Left kidney (tissue), 2 donors: Measurements from ENCODE around the gene PRR36. TPM values are rescaled to one million over a fixed set of nuclear protein-coding genes. Genes with fewer than 3 reads are reported as not detected.

ENCODE experiments used
- DNase-seq: peaks from one replicate; pipeline ENCODE4 v3.0.0-alpha.2; 2013
- polyA plus RNA-seq: library from polyadenylated mRNA; unstranded; fragments of 120-200 nt; gene quantifications from one replicate; pipeline ENCODE4 v1.2.1, GENCODE V29; 2013; ENCODE audit not compliant: insufficient read length

PRR36 gene
- polyA plus RNA-seq, 1 donor, result 5.9 TPM

DNA sequence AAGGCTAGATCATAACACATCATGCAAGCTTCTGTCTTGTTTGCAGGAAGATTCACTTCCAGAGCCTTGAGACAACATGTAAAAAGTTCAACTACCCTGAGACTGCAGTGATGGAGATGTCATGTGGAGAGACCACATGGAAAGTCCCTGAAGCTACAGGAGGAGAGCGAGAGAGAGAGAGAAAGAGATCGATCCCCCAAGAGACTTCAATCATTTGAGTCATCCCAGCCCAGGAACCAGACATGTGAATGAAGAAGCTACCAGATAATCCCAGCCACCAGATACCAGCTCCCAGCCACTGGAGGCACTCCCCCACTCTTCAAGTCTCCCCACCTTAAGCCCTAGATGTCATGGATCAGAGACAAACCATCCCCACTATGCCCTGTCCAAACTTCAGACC lies 54.9 kb downstream of the PRR36 start:
- DNase-seq, result no peak

GRCh38 chr19:7818806-7819205 lies 55.4 kb downstream of the PRR36 start:
- DNase-seq, result no peak

Other genes with a start within 250 kb of the PRR36 start
- gene XAB2, start 244.8 kb downstream of the PRR36 start, polyA plus RNA-seq, result 29.4 TPM
- 114 TPM for gene PET100, start 244.6 kb downstream of the PRR36 start, polyA plus RNA-seq
- 0.80 TPM for gene PCP2, start 240.7 kb downstream of the PRR36 start, polyA plus RNA-seq
- gene STXBP2, start 237.3 kb downstream of the PRR36 start, polyA plus RNA-seq, result 74.5 TPM
- gene RETN, start 205.3 kb downstream of the PRR36 start, polyA plus RNA-seq, result 0.40 TPM
- gene MCEMP1, start 197.3 kb downstream of the PRR36 start, polyA plus RNA-seq, result not detected
- 34.1 TPM for gene TRAPPC5, start 193.6 kb downstream of the PRR36 start, polyA plus RNA-seq
- gene FCER2, start 172.3 kb downstream of the PRR36 start, polyA plus RNA-seq, result not detected
- not detected for gene CLEC4G, start 142.3 kb downstream of the PRR36 start, polyA plus RNA-seq
- 1.4 TPM for gene CD209, start 126.9 kb downstream of the PRR36 start, polyA plus RNA-seq
- gene CLEC4M, start 111.1 kb downstream of the PRR36 start, polyA plus RNA-seq, result 1.8 TPM
- gene EVI5L, start 44.2 kb downstream of the PRR36 start, polyA plus RNA-seq, result 16.5 TPM
- gene LRRC8E, start 14.1 kb upstream of the PRR36 start, polyA plus RNA-seq, result 2.0 TPM
- 26.9 TPM for gene MAP2K7, start 29.5 kb upstream of the PRR36 start, polyA plus RNA-seq
- 0.42 TPM for gene TGFBR3L, start 40.4 kb upstream of the PRR36 start, polyA plus RNA-seq
- gene SNAPC2, start 45.9 kb upstream of the PRR36 start, polyA plus RNA-seq, result 12.6 TPM
- 12.6 TPM for gene CTXN1, start 51.7 kb upstream of the PRR36 start, polyA plus RNA-seq
- 46.7 TPM for gene TIMM44, start 69.3 kb upstream of the PRR36 start, polyA plus RNA-seq
- 85.3 TPM for gene ELAVL1, start 131.3 kb upstream of the PRR36 start, polyA plus RNA-seq
- gene CCL25, start 178.4 kb upstream of the PRR36 start, polyA plus RNA-seq, result 0.15 TPM